DMS53 treated with DMSO at 0.1 percent for 48 hours (cell line): Measurements from ENCODE around the gene TMEM80.

Experiments
- DNase-seq: peaks from one replicate; lab custom pipeline; 2025; ENCODE audit not compliant: unreplicated experiment; lab: John Stamatoyannopoulos, UW

Gene TMEM80

DNA sequence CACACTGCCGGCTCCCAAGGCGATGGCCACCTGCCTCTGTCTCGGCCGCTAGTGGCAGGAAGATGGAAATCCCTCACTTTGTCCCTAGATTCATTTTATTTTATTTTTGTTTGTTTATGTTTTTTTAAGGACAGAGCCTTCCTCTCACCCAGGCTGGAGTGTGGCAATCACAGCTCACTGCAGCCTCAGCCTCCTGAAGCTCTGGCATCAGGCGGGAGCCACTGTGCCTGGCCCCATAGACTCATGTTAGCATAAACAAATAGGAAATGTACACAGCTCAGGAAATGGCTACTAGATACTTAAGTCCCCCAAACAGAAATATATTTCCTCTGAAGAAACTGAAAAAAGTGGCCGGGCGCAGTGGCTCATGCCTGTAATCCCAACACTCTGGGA, 3.5 kb downstream of the TMEM80 start:
- no peak for DNase-seq

DNA sequence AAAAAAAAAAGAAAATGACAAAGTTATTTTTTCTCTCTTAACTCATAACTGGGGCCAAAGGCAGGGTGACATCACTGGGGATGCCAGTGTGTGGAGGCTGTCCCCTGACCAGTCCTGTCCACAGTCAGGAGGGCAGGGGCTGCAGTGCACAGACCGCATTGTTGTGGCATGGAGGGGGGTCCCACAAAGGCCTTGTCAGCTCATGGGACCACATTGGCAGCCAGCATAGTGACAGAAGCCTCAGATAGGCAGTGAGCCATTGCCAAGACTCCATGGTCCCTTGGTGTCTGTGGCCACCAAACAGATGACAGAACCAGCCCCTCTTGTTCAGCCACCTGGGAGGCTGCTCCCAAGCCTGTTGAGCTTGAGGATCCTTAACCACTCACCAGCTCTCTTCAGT, 4.1 kb downstream of the TMEM80 start:
- DNase-seq: no peak

DNA sequence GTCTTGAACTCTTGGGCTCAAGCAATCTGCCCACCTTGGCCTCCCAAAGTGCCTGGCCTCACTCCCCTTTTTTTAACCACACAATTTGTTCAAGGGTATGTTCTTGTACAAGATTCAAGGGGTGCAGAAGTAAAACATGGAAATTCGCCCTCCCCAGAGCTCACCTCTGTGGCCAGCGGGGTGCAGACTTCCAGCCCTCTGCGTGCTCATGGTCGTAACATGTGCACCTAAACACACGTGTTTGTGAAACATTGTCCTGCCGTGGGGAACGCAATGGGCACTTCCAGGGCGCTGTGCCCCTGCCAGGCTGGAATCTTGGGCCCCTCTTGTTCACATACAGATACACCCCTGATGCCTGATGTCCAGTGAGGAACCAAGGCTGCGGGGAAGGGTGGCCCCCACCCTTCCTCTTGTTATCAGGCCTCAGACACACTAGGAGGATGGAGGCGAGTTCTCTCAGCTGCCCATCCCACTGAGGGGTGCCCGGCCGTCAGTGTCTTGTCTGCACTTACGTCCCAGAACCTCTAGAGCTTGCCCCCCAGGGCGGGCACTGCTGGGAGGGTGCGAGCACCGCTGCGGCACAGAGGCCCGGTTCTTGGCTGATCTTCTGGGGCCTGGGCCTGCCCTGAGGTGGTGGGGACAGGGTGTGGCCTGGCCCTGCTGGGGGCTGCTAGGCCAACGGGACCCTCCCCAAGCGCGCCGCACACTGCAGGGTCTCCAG, 6.3 kb downstream of the TMEM80 start:
- DNase-seq: no peak

DNA sequence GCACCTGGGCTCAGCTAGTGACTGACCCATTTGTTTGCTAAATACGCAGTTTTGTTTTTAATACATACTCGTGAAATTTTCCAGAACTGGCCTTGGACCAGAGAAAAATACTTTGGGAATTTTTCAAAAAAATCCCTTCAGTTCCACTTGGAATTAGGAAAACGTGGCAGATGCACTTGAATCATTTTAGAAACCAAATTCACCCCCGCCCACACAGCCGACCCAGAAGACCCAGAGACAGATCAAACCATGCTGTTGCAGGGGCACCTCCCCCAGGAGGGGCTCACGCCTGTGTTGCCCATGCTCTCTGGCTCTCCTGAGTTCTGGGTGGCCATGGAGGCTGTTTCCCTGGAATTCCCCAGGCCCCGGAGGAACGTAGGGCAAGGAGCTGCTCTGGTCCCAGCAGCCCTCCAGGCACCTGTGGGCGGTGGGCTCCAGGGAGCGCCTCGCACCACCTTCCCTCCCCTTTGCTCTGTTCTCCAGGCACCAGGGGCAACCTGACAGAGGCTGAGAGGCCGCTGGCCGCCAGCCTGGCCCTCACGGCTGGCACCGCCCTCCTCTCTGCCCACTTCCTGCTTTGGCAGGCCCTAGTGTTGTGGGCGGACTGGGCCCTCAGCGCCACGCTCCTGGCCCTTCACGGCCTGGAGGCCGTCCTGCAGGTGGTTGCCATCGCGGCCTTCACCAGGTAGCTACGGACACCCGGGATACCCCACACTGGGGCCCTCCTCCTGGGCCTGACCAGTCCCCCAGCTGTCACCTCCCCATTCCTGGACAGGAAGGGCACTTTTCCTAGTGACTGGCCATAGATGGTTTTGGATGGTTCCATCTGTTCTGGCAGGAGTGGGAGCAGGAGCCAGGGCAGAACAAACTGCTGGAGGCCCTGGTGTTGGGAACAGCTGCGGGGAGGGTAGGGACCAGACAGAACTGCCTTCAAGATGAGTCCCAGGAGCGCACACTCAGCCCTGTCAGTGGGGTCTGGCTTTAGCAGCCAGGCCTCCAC, 7.1 kb downstream of the TMEM80 start:
- DNase-seq: peak; percentile 78

DNA sequence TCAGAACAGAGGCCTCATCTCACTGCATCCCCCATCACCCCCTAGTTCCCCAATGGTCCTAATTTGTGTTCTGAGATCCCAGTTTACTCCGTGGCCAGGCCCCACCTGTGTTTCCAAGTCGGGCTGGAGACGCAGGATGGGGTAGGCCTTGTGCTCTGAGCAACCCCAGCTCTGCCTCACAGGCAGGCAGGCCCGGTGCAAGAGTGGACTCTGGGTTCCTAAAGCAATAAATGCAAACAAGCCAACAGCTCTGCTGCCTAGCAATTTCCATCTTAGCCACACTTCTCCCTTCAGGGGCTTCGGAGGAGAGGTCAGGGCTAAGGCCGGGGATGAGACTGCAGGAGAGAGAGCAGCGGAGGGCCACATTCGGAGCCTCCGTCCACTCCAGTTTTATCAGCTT, 7.9 kb downstream of the TMEM80 start:
- DNase-seq: no peak

DNA sequence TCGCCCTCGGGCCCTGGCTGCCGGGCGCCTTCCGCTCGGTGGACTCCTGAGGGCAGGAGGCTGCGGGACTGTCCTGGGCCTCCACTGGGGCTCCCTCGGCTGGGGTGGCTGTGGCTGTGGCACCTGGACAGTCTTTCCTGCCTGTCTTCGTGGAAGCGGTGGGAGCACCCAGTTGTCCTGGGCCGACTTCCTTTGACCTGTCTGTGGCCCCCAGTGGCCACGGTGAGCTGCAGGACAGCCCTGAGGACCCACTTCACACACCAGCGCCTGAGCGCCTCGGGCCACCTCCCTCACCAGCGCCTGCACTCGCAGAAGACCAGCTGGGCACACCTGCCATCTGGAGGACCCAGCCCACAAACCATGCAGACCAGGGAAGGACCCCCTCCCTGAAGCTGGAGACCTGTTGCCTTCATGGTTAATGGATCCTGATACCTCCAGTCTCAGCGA, 8.6 kb downstream of the TMEM80 start:
- no peak for DNase-seq

DNA sequence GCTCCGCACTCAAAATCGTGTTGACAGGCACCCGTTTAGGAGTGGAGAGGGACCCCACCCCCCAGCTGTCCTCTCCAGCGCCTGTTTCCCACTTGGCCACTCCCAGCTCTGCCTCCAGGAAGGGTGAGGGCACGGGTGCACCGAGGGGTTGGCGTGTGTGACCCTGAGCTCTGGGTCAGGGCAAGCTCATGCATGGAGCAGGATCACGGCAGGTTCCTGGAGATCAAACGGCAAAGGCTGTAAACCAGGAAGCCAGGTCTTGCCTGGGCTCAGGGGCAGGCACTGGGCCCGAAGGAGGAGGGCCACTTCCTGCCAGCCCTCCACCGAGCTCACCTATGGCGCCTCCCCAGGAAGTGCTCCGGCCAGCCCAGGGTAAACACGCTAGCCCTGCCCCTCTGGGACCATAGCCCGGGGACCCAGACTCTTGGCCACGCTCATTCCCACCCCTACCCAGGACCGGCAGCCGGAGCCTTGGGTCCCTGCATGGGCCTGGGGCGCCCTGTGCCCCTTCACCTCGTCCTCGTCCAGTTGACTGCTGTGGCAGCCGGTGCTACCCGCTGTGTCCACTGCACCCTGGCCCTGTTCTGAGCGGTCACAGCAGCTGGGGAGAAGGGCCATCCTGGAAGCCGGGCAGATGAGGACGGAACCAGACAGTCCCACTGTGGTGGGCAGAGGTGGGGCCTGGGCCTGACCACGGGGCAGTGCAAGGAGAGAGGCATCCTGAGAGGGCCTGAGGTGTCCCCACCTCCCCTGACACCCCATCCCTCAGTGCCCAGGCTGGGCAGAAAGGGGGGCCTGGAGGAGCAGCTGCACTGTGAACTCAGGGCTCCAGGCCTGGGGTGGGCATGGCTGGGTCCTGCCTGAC, 9.4 kb downstream of the TMEM80 start:
- DNase-seq: peak; percentile 93

DNA sequence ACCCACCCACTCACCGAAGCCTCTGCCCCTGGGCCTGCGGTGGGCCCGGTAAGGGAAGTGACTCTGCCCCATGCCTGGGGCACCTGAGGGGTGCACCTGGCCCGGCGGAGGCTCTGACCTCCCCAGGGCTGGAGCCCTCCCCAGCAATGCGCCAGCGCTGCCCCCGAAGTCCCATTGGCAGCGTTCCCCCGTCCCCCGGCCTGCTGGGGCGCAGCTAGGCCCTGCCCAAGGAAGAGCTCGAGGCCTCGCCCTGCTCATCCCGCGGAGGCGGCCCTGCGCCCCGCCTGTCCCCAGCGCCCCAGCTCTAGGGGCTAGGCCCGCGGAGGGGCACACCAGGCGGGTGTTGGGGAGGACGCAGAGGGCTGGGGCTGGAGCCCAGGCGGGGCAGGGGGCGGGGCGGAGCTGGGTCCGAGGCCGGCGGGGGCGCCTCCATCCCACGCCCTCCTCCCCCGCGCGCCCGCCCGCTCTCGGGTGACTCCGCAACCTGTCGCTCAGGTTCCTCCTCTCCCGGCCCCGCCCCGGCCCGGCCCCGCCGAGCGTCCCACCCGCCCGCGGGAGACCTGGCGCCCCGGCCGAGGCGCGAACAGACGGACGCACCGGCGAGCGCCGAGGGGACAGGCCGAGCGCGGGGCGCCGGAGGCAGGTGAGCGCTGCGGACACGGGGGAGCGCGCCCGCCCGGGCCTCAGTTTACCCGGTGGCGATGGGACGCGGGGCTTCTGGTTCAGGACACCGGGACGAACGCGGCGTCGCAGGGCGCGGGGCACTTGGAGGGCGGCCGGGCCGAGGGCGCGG, 10.2 kb downstream of the TMEM80 start, which contains the start of gene EPS8L2:
Gene EPS8L2 (plus strand): TSS at position 586 of the 793 bp plus-strand sequence. CDS start 3,177 bp downstream, outside the sequence.
- peak; percentile 34 for DNase-seq

DNA sequence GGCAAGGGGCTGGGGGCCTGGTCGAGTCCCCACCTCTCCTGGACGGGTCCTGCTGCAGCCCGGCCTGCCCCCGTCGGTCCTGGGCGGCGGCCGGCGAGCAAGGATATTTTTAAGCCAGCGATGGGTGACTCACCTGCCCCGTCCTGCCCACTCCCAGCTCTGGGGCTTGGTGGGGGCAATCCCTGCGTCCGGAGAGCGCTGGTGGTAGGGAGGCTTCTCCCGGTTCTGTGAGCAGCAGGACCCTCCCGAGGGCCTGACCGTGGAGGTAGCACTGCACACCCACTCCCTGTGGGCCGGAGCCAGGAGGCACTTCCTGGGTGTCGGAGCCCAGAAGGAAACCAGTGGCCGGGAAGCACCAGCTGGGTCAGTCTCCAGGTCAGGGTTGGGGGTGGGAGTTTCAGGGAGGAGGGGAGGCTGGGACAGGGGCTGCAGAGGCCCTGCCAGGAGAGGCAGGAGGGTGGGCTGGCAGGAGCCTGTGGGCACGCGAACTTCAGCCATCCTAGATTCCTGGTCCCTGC, 10.9 kb downstream of the TMEM80 start:
- no peak for DNase-seq

DNA sequence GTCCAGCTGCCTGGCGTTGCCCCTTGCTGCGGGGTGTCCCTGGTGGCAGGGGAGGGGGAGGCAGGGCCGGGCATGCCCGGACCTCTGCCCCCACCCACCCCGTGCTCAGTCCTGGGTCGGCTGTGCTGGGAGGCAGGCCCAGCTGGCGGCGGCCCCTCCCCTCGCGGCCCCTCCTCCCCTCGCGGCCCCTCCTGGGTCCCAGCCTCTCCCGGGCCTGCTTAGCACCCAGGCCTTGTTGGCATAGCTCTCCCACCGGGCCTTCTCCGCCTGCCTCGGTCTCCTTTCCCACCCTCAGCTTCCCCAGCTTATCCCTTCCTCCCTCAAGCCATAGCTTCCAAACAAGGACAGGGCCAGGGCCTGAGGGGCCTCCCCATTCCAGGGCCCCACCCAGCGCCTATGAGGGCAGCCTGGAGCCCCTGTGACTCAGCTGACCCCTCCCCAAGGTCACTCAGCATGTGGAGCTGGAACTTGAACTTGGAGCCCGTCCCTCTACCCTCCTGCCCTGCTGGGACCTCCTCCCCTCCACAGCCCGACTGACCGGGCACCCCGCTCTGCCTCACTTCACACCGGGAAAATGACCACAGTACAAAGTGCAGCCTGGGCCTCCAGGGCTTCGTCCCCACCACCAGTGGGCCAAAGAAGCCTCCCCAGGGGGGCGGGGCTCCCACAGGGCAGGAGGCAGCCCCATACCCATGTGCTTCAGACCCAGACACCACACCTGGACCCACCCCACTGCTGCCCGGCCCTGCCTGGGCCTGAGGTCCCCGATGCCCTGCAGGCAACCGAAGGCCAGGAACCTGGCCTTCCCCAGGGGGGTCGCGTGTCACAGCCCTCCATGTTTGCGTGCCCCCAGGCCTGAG, 11.6 kb downstream of the TMEM80 start:
- no peak for DNase-seq

DNA sequence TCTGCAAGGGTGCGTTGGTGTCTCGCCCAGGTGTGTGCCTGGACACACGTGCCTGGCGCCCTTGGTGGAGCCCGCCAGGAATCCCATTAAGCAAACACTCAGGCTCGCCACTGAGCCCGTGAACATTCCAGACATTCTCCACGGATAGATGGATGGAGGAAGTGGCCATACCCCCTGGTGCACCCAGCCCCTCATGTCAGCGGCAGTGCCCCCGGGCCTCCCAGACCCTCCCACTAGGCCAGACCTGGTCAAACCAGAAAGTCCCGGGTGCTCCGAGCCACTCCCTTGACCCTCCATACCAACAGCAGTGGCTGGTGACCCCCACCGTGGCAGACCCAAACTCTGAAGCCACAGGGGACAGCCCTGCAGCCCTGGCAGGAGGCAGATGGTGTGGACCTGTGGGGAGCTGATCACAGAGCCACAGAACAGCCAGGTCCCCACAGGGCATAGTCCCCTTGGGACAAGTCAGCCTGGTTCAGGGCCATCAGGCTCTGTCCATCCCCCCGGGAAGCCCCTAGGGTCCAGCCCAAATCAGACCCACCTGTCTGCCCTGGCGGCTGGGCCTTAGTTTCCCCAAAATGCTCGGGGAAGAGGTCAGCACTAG, 12.3 kb downstream of the TMEM80 start:
- DNase-seq: no peak

DNA sequence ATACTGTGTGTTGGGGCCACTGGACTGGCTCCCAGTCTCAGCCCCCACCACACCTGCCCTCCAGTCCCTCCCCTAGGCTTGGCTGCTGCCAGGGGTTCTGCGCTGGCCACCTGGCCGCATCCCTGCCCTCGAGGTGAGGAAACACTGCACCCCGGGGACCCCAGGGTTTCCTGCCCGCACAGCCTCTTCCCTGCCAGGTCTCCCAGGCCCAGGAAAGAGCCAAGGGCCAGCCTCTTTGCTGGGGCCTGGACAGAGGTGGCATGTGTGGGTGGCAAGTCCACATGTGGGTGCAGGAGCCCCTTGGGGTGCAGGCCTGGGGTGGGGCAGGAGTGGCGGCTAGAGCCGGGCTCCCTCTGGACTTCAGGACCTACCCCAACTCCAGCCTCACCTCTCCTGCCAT, 12.9 kb downstream of the TMEM80 start:
- no peak for DNase-seq

DNA sequence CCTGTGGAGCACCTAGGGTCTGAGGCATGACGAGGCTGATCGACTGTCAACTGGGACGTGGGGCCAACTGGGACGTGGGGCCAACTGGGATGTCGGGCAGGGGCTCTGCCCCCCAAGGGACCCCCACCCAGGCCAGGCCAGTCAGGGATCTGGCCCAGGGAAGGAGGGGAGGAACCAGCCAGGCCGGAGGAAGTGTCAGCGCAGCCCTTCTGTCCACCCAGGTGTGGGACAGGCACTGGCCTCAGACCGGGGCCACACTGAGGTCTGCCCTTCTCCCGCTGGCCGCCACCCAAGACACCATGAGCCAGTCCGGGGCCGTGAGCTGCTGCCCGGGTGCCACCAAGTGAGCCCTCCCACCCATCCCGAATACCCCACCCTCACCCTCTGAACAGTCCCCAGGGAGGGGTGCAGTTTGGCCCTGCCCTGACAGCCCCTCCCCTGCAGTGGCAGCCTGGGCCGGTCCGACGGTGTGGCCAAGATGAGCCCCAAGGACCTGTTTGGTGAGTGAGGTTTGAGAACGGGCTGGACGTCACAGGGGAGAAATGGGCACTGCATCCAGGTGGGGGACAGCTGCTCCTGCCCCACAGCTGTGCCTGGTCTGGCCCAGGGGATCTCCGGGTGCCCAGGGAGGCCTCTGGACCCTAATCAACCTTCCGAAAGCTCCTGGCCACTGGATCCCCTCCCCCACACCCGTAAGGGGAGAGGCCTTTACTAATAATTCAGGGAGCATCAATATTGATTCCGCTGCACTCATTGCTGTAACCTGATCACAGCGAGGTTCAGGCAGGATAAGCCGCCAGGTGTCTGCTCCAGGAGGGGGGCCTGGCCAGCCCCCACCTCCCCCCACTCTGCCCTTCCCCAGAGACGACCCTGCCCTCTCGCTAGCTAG, 13.7 kb downstream of the TMEM80 start:
- DNase-seq: no peak

DNA sequence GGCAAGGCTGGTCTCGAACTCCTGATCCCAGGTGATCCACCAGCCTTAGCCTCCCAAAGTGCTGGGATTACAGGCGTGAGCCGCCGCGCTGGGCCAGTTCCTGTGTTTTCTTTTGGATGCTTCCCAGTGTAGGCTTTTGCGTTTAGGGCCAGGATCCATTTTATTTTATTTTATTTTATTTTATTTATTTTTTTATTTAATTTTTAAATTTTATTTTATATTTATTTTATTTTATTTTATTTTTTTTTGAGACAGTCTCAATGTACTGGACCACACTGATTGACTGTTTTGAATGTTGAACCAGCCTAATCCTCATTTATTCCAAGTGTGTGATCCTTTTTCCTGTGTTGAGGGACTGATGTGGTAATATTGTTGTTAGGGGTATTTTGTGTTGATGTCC, 18.8 kb downstream of the TMEM80 start:
- no peak for DNase-seq

DNA sequence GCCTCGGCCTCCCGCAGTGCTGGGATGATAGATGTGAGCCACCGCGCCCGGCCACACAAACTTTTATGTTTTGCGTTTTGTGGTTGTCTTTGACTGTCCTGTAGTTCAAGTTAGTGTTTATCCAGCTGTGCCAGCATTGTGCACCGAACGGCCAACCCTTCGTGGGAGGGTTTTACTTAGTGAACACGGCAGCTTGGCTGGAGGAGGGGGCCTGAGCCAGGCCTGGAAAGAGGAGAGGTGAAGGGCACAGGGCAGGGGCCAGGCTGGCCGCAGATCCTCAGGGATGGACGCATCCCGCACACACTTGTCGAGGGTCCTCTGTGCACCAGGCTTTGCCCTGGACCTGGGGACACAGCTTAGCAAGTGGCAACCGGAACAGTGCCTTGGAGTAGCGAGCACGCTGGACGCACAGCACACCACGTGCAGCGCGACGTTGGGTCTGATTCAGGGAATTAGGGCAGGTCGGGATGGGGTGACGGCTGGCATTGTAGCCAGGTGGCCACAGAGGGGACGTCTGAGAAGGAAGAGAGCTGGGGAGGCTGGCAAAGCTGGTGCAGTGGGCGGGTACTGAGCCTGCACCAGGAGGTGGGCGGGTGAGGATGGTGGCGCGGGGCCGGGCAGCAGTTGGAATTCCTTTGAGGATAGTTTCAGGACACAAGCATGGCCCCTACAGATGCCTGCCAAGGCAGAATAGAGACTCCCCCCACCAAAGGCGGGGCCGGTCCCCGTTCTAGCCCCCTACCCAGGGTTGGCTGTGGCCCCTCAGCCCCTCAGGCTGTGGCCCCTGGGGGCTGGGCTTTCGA, 23.8 kb downstream of the TMEM80 start:
- no peak for DNase-seq

DNA sequence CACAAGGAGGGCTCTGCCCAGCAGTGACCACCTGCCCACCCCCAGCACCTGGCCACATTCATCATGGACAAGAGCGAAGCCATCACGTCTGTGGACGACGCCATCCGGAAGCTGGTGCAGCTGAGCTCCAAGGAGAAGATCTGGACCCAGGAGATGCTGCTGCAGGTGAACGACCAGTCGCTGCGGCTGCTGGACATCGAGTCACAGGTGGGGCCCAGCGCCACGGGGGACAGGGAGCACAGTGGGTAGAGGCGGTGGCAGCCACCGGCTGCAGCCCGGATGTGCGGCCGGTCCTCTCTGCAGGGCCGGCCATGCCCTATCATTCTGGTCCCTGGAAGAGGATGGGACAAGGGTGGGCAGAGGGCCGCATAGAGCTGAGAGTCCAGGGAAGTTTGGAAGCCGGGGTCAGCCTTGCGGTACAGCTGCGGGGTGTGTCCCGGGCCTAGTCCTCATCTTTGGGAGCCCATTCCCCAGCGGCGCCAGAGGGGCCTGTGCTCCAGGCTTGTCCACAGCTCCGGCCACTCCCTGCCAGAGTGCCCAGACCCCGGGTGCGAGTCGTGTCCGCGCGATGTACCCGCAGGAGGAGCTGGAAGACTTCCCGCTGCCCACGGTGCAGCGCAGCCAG, 24.5 kb downstream of the TMEM80 start:
- no peak for DNase-seq
